Tibial nerve (tissue), 3 donors: ENCODE results near the gene GPR146.

Experiments used
- POLR2A ChIP-seq, 2 donors: fragments of 450-650 bp; IDR thresholded peaks; one replicate each; pipeline ENCODE4 v1.6.1; 2017; ENCODE audit warnings: antibody characterized with exemption in 2 of 2, mild to moderate bottlenecking in 2 of 2, moderate library complexity in 2 of 2
- TF ChIP-seq, protein P1 (sequence below), 5 experiments: fragments of 200-600 bp in 3 of 5; fragments of 450-650 bp in 2 of 5; sonication (generic) in 3 of 5; IDR thresholded peaks; one replicate each; pipeline ENCODE4 v1.5.1; 2016 to 2019; ENCODE audit warnings: antibody characterized with exemption in 5 of 5, mild to moderate bottlenecking in 3 of 5, moderate library complexity in 2 of 5

DNA sequence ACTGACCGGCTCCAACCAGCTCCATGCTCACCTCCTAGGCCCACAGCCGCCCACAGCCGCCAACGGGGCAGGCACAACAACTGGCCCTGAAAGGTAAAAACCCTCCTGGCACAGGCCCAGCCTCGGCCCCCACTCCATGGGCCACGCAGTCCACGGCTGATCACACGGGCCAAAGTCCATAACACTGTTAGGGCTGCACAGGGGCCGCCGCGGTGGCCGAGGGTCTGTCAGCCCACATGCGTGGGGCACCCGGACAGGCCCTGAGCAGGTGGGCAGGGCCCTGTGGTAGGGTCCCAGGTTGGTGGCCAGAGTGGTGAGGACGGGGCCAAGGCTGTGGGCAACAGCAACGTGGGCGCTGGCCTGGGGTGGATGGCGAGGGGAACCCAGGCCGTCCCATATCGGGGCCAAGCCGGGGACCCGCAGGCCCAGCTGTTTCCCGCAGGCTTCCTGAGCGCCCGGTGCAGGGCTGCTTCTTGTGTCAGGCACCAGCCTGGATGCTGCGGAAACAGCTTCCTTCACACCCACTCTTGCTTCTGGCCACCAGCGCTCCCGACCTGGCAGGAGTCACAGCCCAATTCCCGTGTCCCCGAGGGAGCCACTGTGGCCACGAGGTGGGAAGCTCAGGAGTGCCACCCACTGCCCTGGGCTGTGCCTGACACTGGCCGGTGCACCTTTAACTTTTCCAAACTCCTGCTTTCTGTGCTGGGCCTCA lies 32.2 kb upstream of the GPR146 start:
- TF ChIP-seq, protein P1, sequence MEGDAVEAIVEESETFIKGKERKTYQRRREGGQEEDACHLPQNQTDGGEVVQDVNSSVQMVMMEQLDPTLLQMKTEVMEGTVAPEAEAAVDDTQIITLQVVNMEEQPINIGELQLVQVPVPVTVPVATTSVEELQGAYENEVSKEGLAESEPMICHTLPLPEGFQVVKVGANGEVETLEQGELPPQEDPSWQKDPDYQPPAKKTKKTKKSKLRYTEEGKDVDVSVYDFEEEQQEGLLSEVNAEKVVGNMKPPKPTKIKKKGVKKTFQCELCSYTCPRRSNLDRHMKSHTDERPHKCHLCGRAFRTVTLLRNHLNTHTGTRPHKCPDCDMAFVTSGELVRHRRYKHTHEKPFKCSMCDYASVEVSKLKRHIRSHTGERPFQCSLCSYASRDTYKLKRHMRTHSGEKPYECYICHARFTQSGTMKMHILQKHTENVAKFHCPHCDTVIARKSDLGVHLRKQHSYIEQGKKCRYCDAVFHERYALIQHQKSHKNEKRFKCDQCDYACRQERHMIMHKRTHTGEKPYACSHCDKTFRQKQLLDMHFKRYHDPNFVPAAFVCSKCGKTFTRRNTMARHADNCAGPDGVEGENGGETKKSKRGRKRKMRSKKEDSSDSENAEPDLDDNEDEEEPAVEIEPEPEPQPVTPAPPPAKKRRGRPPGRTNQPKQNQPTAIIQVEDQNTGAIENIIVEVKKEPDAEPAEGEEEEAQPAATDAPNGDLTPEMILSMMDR (IDR thresholded peaks at IDR 0.05) = no peak
- TF ChIP-seq POLR2A (IDR thresholded peaks at IDR 0.05) = no peak
